Esophagus muscularis mucosa (tissue), 4 donors: ENCODE measurements around the gene RPS5. TPM values are rescaled to one million over a fixed set of nuclear protein-coding genes. Genes with fewer than 3 reads are reported as not detected.

ENCODE experiments used
- DNase-seq: peaks from one replicate; pipeline ENCODE4 v3.0.0-alpha.2; 2017; ENCODE audit errors: extremely low spot score
- H3K27ac ChIP-seq, 4 donors: fragments of 200-600 bp; sonication (generic); replicated peaks in 1 of 4; 1 replicate in 3 of 4; 2 replicates in 1 of 4; pipeline ENCODE4 v1.5.1; 2016 to 2019; ENCODE audit warnings: mild to moderate bottlenecking in 1 of 4
- H3K27me3 ChIP-seq, 4 donors: fragments of 200-600 bp; sonication (generic); one replicate each; pipeline versions ENCODE4 v1.5.1 to v1.6.0; 2016 to 2019
- H3K36me3 ChIP-seq, 4 donors: fragments of 200-600 bp; sonication (generic); one replicate each; pipeline ENCODE4 v1.5.1; 2016 to 2019
- H3K4me1 ChIP-seq, 4 donors: fragments of 200-600 bp; sonication (generic); one replicate each; pipeline ENCODE4 v1.5.1; 2016 to 2019
- H3K4me3 ChIP-seq, 4 donors: fragments of 200-600 bp; sonication (generic); 1 replicate in 2 of 4; 2 replicates in 2 of 4; pipeline ENCODE4 v1.5.1; 2016 to 2019; ENCODE audit warnings: mild to moderate bottlenecking in 4 of 4, moderate library complexity in 1 of 4
- H3K9me3 ChIP-seq, 4 donors: fragments of 200-600 bp; sonication (generic); 1 replicate in 3 of 4; 2 replicates in 1 of 4; pipeline ENCODE4 v1.5.1; 2016 to 2019
- EP300 ChIP-seq: sonication (generic); formaldehyde crosslinking; IDR thresholded peaks from one replicate; pipeline ENCODE4 v1.6.1; 2017; ENCODE audit warnings: antibody characterized with exemption
- POLR2A ChIP-seq: fragments of 450-650 bp; IDR thresholded peaks from one replicate; pipeline ENCODE4 v1.6.1; 2017; ENCODE audit warnings: antibody characterized with exemption, moderate library complexity, mild to moderate bottlenecking, low read depth
- POLR2AphosphoS5 ChIP-seq, 2 donors: sonication (generic); formaldehyde crosslinking; IDR thresholded peaks; one replicate each; pipeline ENCODE4 v1.6.1; 2017; ENCODE audit warnings: antibody characterized with exemption in 2 of 2
- WGBS: methylation state at CpG from one replicate; pipeline ENCODE4 v1.1.5; 2018; 5-methylcytosine and 5-hydroxymethylcytosine counted together
- intact Hi-C: fragments of 100-400 bp; cut with DNase I; formaldehyde crosslinking; loops from one replicate; pipeline ENCODE4 v1.15.1; 2023
- total RNA-seq, 4 donors: library from RNA; depleted of rRNA; stranded (reverse); fragments of >200 nt; gene quantifications; one replicate each; pipeline versions ENCODE4 v1.1.0 to v1.2.1, GENCODE V29; 2016
- TF ChIP-seq, protein P1 (sequence below), 3 experiments: fragments of 200-600 bp in 2 of 3; fragments of 450-650 bp in 1 of 3; sonication (generic) in 2 of 3; IDR thresholded peaks; one replicate each; pipeline ENCODE4 v1.5.1; 2017 to 2019; ENCODE audit warnings: antibody characterized with exemption in 3 of 3, mild to moderate bottlenecking in 2 of 3, moderate library complexity in 1 of 3

The RPS5 gene
- total RNA-seq, 4 donors from 2014 or later: 1,137 to 2,200 (median 1,582) TPM

DNA sequence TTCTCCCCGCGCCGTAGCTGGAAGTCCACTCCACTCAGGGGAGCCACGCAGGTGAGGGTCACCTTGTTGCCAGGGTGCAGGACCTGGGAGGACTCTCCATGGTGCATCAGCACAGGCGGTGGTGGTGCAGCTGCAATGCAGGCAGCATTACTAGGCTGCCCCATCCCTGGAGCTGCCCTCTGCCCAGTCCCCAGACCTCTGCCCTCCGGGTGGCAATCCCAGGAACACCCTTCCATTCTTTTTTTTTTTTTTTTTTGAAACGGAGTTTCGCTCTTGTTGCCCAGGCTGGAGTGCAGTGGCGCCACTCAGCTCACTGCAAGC lies 35.6 kb upstream of the RPS5 start:
- WGBS: 94% methylated on average over 9 of the region's 9 CpGs
- Histone ChIP-seq H3K9me3 (no peaks in the 10 kb centered on the region), H3K27ac (no peak overlapping the region), H3K36me3 (peaks cover 0 to 6% (median 0%) of the 10 kb centered on the region in 4 donors), H3K27me3 (peaks cover 0 to 100% (median 51%) of the 10 kb centered on the region in 4 donors), H3K4me3 (no peak overlapping the region), H3K4me1 (peaks cover 17 to 42% (median 29%) of the 10 kb centered on the region in 4 donors)
- no peak for DNase-seq
- intact Hi-C loops: no loop called here
- TF ChIP-seq POLR2AphosphoS5 (IDR thresholded peaks at IDR 0.05) (no peak), POLR2A (no peak), EP300 (no peak)
- TF ChIP-seq, protein P1, sequence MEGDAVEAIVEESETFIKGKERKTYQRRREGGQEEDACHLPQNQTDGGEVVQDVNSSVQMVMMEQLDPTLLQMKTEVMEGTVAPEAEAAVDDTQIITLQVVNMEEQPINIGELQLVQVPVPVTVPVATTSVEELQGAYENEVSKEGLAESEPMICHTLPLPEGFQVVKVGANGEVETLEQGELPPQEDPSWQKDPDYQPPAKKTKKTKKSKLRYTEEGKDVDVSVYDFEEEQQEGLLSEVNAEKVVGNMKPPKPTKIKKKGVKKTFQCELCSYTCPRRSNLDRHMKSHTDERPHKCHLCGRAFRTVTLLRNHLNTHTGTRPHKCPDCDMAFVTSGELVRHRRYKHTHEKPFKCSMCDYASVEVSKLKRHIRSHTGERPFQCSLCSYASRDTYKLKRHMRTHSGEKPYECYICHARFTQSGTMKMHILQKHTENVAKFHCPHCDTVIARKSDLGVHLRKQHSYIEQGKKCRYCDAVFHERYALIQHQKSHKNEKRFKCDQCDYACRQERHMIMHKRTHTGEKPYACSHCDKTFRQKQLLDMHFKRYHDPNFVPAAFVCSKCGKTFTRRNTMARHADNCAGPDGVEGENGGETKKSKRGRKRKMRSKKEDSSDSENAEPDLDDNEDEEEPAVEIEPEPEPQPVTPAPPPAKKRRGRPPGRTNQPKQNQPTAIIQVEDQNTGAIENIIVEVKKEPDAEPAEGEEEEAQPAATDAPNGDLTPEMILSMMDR (IDR thresholded peaks at IDR 0.05): no peak

DNA sequence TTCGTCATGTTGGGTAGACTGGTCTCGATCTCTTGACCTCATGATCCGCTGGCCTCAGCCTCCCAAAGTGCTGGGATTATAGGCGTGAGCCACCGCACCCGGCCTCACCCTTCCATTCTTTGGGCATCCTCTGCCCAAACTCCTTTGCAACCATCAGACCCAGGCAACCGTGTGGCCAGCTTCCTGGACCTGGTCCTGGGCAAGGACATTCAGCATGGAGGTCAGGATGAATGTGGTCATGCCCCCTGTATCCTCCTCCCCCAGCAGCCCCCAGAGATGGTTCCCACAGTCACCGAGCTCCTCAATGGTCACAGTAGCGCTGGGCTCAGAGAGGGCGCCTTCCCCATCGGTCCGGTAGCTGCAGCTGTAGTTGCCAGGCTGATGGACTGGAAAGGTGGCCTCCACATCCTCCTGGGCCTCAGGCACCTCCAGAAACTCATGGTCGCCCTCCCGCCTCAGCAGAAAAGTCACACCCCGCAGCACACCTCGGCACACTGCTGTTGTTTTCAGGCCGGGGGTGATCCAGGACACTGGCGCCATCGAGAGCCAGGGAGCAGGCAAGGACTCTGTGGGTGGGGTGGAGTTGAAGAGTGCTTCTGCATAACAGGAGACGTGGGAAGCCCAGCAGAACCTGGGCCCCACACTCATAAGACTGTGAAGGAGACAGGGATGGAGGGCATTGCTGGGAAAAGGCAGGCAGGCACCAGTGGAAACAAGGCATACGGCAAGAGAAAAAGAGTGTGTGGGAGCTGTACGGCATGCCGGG lies 34.9 kb upstream of the RPS5 start:
- TF ChIP-seq, protein P1 (IDR thresholded peaks at IDR 0.05): no peak
- TF ChIP-seq EP300 (no peak), POLR2A (no peak), POLR2AphosphoS5 (IDR thresholded peaks at IDR 0.05) (no peak)
- Histone ChIP-seq H3K4me1 (peaks cover 23 to 43% (median 33%) of the 10 kb centered on the region in 4 donors), H3K9me3 (no peaks in the 10 kb centered on the region), H3K36me3 (peaks cover 0 to 6% (median 0%) of the 10 kb centered on the region in 4 donors), H3K4me3 (no peak overlapping the region), H3K27ac (no peak overlapping the region), H3K27me3 (peaks cover 0 to 100% (median 50%) of the 10 kb centered on the region in 4 donors)
- WGBS: 82% methylated on average over 16 of the region's 23 CpGs
- intact Hi-C loops: no loop called here
- DNase-seq: no peak

DNA sequence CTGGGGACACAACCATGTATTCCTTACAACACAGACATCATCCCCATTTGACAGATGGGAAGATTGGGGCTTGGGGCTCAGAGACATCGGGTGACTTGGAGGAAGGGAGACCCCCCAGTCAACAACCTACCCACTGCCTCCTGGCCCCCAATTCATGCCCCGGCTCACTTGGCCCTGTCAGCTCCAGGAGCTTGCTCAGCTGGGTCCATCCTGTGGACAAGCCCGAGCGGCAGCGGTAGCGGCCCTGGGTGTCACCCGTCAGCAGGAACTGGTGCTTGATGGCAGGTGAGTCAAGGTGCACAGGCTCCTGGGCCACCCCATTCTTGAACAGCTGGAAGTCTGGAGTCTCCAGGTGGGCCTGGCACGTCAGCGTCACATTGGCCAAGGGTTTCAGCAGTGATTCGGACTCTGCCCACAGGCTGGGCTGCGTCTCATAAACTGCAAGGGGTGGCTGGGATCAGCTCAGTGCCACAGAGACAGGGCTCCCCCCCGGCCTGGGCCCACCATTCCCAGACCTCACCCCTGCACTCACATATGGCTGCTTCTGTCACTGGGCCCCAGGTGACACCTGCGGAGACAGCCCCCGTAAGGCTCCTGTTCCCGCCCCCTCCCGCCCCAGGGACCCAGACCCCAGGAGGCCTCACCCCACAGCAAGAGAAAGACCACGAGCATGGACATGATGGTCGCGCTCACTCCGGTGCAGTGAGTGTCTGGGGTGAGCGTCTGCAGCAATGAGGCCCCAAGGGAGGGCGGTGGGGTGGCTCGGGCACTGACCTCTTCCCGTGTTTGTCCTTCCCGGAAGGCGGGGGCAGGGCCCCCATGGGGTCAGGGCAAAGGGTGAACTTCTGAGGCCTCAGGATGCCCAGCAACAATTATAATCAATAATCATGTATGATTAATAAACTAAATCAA lies 34.1 kb upstream of the RPS5 start, which contains the start of gene A1BG:
TSS of gene A1BG (minus strand) at position 733 of the 912 bp plus-strand sequence. CDS start at position 678, 55 bp downstream.
- no peak for DNase-seq
- Histone ChIP-seq H3K4me3 (no peak within 1 kb of the TSS), H3K36me3 (peaks cover 0 to 6% (median 0%) of the 10 kb centered on the region in 4 donors), H3K9me3 (no peaks in the 10 kb centered on the region), H3K4me1 (peaks cover 23 to 43% (median 34%) of the 10 kb centered on the region in 4 donors), H3K27me3 (peaks cover 0 to 99% (median 43%) of the 10 kb centered on the region in 4 donors), H3K27ac (no peak within 1 kb of the TSS)
- intact Hi-C loops: no loop called here
- no peak for TF ChIP-seq POLR2A
- no peak for TF ChIP-seq EP300
- TF ChIP-seq, protein P1 (IDR thresholded peaks at IDR 0.05): no peak
- no peak for TF ChIP-seq POLR2AphosphoS5 (IDR thresholded peaks at IDR 0.05)
- 81% methylated on average over 19 of the region's 26 CpGs for WGBS

DNA sequence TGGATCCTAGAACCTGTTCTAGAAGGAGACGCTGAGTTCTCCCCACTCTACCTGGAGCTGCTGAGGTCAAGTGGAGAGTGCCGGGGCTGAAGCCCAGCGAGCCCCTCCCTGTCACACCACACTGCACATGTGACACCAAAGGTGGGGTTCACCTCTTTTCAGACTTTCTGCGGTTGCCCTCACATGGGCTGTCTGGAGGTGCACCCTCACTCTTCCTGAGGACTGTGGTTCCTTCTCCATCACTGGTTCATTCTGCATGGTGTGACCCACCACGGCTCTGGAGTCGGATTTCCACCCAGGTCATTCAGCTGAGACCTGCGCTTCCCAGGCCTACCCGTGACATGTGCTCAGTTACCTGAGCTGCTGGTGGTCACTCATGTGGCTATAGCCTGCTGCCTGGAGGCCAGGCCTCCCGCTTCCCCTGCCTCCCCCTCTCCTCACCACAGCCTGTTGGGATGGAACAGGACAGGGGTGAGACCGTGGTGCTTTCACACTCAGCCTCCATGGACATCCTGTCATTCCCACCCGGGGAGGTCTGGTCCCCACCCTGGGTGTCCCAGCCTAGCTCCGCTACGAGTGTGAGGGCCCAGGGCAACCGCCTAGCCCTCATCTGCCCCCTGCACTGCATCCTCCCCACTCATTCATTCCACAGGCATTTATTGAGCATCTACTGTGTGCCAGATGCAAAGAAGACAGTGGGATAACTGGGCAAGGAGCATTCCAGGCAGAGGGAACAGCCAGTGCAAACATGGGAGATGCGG lies 33.2 kb upstream of the RPS5 start:
- Histone ChIP-seq H3K4me1 (peaks cover 23 to 42% (median 33%) of the 10 kb centered on the region in 4 donors), H3K36me3 (peaks cover 0 to 8% (median 0%) of the 10 kb centered on the region in 4 donors), H3K27ac (no peak overlapping the region), H3K27me3 (peaks cover 0 to 90% (median 42%) of the 10 kb centered on the region in 4 donors), H3K9me3 (no peaks in the 10 kb centered on the region), H3K4me3 (no peak overlapping the region)
- WGBS: 89% methylated on average over 13 of the region's 15 CpGs
- TF ChIP-seq POLR2A (no peak), EP300 (no peak), POLR2AphosphoS5 (IDR thresholded peaks at IDR 0.05) (no peak)
- TF ChIP-seq, protein P1 (IDR thresholded peaks at IDR 0.05): no peak
- no peak for DNase-seq
- intact Hi-C loops: no loop called here
